SU-DHL-6 (cell line): ENCODE results near the gene C2CD3.

ENCODE experiments used
- H2AFZ ChIP-seq: fragments of 200-600 bp; sonication (generic); 2 replicates; pipeline ENCODE4 v1.6.1; 2014; ENCODE audit warnings: low read depth, mild to moderate bottlenecking, moderate library complexity, mixed read lengths, antibody characterized with exemption, low read length; ENCODE audit not compliant: severe bottlenecking
- H3F3A ChIP-seq: fragments of 200-600 bp; shearing (Covaris generic); 2 replicates; pipeline ENCODE4 v1.6.0; 2016; ENCODE audit warnings: antibody characterized with exemption, mild to moderate bottlenecking; ENCODE audit not compliant: insufficient read depth
- H3K27ac ChIP-seq: fragments of 200-600 bp; sonication (generic); 2 replicates; pipeline ENCODE4 v1.5.1; 2016; ENCODE audit warnings: low read depth, mild to moderate bottlenecking, low read length, moderate library complexity, mixed read lengths
- H3K27me3 ChIP-seq: fragments of 200-600 bp; sonication (generic), shearing (Covaris generic); 2 replicates; pipeline ENCODE4 v1.6.0; 2014; ENCODE audit warnings: mild to moderate bottlenecking, low read length
- H3K36me3 ChIP-seq: fragments of 200-600 bp; sonication (generic); 2 replicates; pipeline ENCODE4 v1.6.1; 2014; ENCODE audit warnings: mild to moderate bottlenecking, low read length, mixed read lengths
- H3K4me2 ChIP-seq: fragments of 300-600, 200-600 bp; shearing (Covaris generic), sonication (generic); 2 replicates; pipeline ENCODE4 v1.6.0; 2014; ENCODE audit warnings: low read length, low read depth, mild to moderate bottlenecking; ENCODE audit not compliant: poor library complexity, severe bottlenecking
- H3K4me3 ChIP-seq: fragments of 200-600 bp; sonication (generic); 2 replicates; pipeline ENCODE4 v1.5.1; 2014; ENCODE audit warnings: antibody characterized with exemption, low read length, mild to moderate bottlenecking, mixed read lengths; ENCODE audit not compliant: insufficient read depth, poor library complexity, severe bottlenecking
- H3K79me2 ChIP-seq: fragments of 200-600 bp; sonication (generic); 2 replicates; pipeline ENCODE4 v1.6.1; 2014; ENCODE audit warnings: mild to moderate bottlenecking, low read length, moderate library complexity; ENCODE audit not compliant: insufficient read depth
- H3K9ac ChIP-seq: fragments of 200-600 bp; sonication (generic); 2 replicates; pipeline ENCODE4 v1.7.0; 2014; ENCODE audit warnings: mild to moderate bottlenecking, low read length
- H3K9me2 ChIP-seq: fragments of 200-600 bp; sonication (generic); replicated peaks from 2 replicates; pipeline ENCODE4 v1.6.1; 2014; ENCODE audit warnings: low read length; ENCODE audit not compliant: insufficient read depth
- H3K9me3 ChIP-seq: fragments of 200-600 bp; sonication (generic); 2 replicates; pipeline ENCODE4 v1.6.1; 2014; ENCODE audit warnings: low read length, mixed read lengths; ENCODE audit not compliant: insufficient read depth
- H4K20me1 ChIP-seq: fragments of 200-600 bp; sonication (generic); 2 replicates; pipeline ENCODE4 v1.6.1; 2014; ENCODE audit warnings: low read depth, mild to moderate bottlenecking, antibody characterized with exemption, low read length, moderate library complexity, mixed read lengths
- CTCF ChIP-seq: fragments of 200-600 bp; sonication (generic); IDR thresholded peaks from one replicate; pipeline ENCODE4 v1.5.1; 2017; ENCODE audit warnings: antibody characterized with exemption, mild to moderate bottlenecking, low read length, moderate library complexity; ENCODE audit not compliant: insufficient read depth, poor library complexity, severe bottlenecking
- EZH2phosphoT487 ChIP-seq: fragments of 200-600 bp; sonication (generic), shearing (Covaris generic); conservative IDR thresholded peaks from 2 replicates; pipeline ENCODE4 v1.6.1; 2018; ENCODE audit warnings: mild to moderate bottlenecking, antibody characterized with exemption, low read length, moderate library complexity, mixed read lengths

C2CD3 gene

GRCh38 chr11:73995731-73996130 is 175.1 kb downstream of the C2CD3 start:
- H3K9me3 ChIP-seq, result no peaks in the 10 kb centered on the region
- peak overlapping the region; percentile 19 for H3K4me2 ChIP-seq
- 0 out of 2 replicates have a peak, but pooled peaks cover 4% of the 10 kb centered on the region for H3F3A ChIP-seq
- no peaks in the 10 kb centered on the region for H3K36me3 ChIP-seq
- no peaks in the 10 kb centered on the region for H3K79me2 ChIP-seq
- H4K20me1 ChIP-seq, result no peaks in the 10 kb centered on the region
- no peak overlapping the region for H3K9ac ChIP-seq
- peak overlapping the region; percentile 28 for H3K27ac ChIP-seq
- no peaks in the 10 kb centered on the region for H3K27me3 ChIP-seq
- no peaks in the 10 kb centered on the region for H3K9me2 ChIP-seq
- TF ChIP-seq EZH2phosphoT487 (no peak), CTCF (no peak)
- no peak overlapping the region for H2AFZ ChIP-seq
- H3K4me3 ChIP-seq, result no peak overlapping the region

GRCh38 chr11:73995247-73995646 is 175.6 kb downstream of the C2CD3 start:
- Histone ChIP-seq H3K4me3 (no peak overlapping the region), H3K4me2 (peak overlapping the region; percentile 19), H4K20me1 (no peaks in the 10 kb centered on the region), H3K27me3 (no peaks in the 10 kb centered on the region), H3K9me3 (no peaks in the 10 kb centered on the region), H3F3A (0 out of 2 replicates have a peak, but pooled peaks cover 7% of the 10 kb centered on the region), H3K9me2 (no peaks in the 10 kb centered on the region), H3K36me3 (no peaks in the 10 kb centered on the region), H3K79me2 (no peaks in the 10 kb centered on the region), H2AFZ (no peak overlapping the region), H3K27ac (peak overlapping the region; percentile 28), H3K9ac (no peak overlapping the region)
- TF ChIP-seq CTCF (no peak), EZH2phosphoT487 (no peak)

GRCh38 chr11:73991471-73992006 is 179.3 kb downstream of the C2CD3 start:
- Histone ChIP-seq H3K27ac (no peak overlapping the region), H3K9ac (no peak overlapping the region)

More at GRCh38 chr11:73991471-73992006, 179.3 kb downstream of the C2CD3 start:
- H4K20me1 ChIP-seq, result no peaks in the 10 kb centered on the region
- no peak overlapping the region for H3K4me2 ChIP-seq
- H3K27me3 ChIP-seq, result no peaks in the 10 kb centered on the region
- no peaks in the 10 kb centered on the region for H3K79me2 ChIP-seq
- H3K4me3 ChIP-seq, result no peak overlapping the region
- H2AFZ ChIP-seq, result no peak overlapping the region
- H3K9me2 ChIP-seq, result no peaks in the 10 kb centered on the region
- H3K9me3 ChIP-seq, result no peaks in the 10 kb centered on the region
- H3F3A ChIP-seq, result 0 out of 2 replicates have a peak, but pooled peaks cover 4% of the 10 kb centered on the region
- TF ChIP-seq EZH2phosphoT487 (no peak), CTCF (no peak)
- no peaks in the 10 kb centered on the region for H3K36me3 ChIP-seq
